Measurements from ENCODE around the gene SH2B2. TPM values are rescaled to one million over a fixed set of nuclear protein-coding genes. Genes with fewer than 3 reads are reported as not detected.

SH2B2 gene
- total and polyA plus RNA-seq, 2 donors (not counting 1 experiment from before 2014, with no cell fraction given), result 0.18 to 2.0 TPM

GRCh38 chr7:102255916-102256315 lies 30.8 kb upstream of the SH2B2 start:
- Histone ChIP-seq H3K36me3 (ENCODE audit: control insufficient read depth, insufficient read depth, low read length) (no peaks in the 10 kb centered on the region), H4K20me1 (ENCODE audit: control insufficient read depth, extremely low read depth, insufficient read depth, low read length) (no peaks in the 10 kb centered on the region), H3K9me3 (ENCODE audit: control insufficient read depth, insufficient read depth, low read depth, low read length) (no peaks in the 10 kb centered on the region), H3K4me2 (ENCODE audit: extremely low read depth, insufficient read depth, low read length) (no peak overlapping the region), H3K4me3 (replicated peaks in 1 of 4; ENCODE audit: control extremely low read depth in 1 of 4, insufficient read depth in 1 of 4, low read depth in 3 of 4, low read length in 4 of 4) (no peak overlapping the region), H3K27ac (ENCODE audit: insufficient read depth, low read length) (no peak overlapping the region), H3K79me2 (ENCODE audit: control insufficient read depth, insufficient read depth, low read length) (no peaks in the 10 kb centered on the region), H3K4me1 (ENCODE audit: control insufficient read depth, extremely low read depth, insufficient read depth, low read length) (no peaks in the 10 kb centered on the region), H3K9ac (ENCODE audit: insufficient read depth, low read length) (no peak overlapping the region), H3K27me3 (ENCODE audit: control insufficient read depth, insufficient read depth, low read length) (no peaks in the 10 kb centered on the region), H2AFZ (ENCODE audit: low read length) (no peak overlapping the region)
- TF ChIP-seq EZH2 (IDR thresholded peaks at IDR 0.05; ENCODE audit: low read length, missing control alignments), result no peak
- TF ChIP-seq, protein P1, sequence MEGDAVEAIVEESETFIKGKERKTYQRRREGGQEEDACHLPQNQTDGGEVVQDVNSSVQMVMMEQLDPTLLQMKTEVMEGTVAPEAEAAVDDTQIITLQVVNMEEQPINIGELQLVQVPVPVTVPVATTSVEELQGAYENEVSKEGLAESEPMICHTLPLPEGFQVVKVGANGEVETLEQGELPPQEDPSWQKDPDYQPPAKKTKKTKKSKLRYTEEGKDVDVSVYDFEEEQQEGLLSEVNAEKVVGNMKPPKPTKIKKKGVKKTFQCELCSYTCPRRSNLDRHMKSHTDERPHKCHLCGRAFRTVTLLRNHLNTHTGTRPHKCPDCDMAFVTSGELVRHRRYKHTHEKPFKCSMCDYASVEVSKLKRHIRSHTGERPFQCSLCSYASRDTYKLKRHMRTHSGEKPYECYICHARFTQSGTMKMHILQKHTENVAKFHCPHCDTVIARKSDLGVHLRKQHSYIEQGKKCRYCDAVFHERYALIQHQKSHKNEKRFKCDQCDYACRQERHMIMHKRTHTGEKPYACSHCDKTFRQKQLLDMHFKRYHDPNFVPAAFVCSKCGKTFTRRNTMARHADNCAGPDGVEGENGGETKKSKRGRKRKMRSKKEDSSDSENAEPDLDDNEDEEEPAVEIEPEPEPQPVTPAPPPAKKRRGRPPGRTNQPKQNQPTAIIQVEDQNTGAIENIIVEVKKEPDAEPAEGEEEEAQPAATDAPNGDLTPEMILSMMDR (conservative IDR thresholded peaks at IDR 0.05 in 1 of 2, IDR thresholded peaks at IDR 0.05 in 1 of 2; ENCODE audit: low read depth in 1 of 2, low read length in 2 of 2), result no peak
- DNase-seq (ENCODE audit: low read depth in 2 of 2), result no peak

DNA sequence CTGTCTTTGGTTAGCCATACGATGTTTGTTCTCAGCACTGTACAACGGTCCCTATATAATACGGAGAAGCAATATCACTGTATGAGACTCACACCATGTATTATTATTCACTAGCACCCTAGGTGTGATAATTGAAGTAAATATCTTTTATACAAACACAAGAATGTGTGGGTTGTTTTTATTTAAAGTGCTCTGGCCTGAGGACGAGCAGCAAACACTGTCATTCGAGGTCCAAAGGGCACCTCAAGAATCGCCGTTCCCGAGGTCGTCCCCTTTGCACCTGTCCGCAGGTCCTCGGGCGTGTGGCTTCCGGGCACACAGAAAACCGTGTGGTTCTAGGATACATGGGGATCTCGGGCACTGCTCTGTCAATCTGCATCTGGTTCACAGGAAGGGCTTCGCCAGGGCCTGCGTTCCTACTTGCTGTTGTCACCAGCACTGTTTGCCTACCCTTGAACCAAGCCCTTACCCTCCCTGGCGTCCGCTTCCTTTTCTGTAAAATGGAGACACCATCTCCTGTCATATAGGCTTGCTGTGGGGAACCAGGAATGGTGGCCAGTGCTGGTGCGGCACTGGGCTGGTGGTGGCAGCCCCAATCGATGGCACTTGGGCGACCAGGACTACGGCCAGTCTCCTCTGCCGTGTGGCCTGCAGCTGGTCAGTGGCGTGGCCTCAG lies 28.5 kb upstream of the SH2B2 start:
- H3K27me3 ChIP-seq (ENCODE audit: control insufficient read depth, insufficient read depth, low read length), result no peaks in the 10 kb centered on the region
- H3K27ac ChIP-seq (ENCODE audit: insufficient read depth, low read length), result no peak overlapping the region
- no peaks in the 10 kb centered on the region for H3K36me3 ChIP-seq (ENCODE audit: control insufficient read depth, insufficient read depth, low read length)
- no peak overlapping the region for H3K9ac ChIP-seq (ENCODE audit: insufficient read depth, low read length)
- no peaks in the 10 kb centered on the region for H3K9me3 ChIP-seq (ENCODE audit: control insufficient read depth, insufficient read depth, low read depth, low read length)
- no peak for DNase-seq (ENCODE audit: low read depth in 2 of 2)
- no peak overlapping the region for H3K4me2 ChIP-seq (ENCODE audit: extremely low read depth, insufficient read depth, low read length)
- no peaks in the 10 kb centered on the region for H3K79me2 ChIP-seq (ENCODE audit: control insufficient read depth, insufficient read depth, low read length)
- TF ChIP-seq EZH2 (IDR thresholded peaks at IDR 0.05; ENCODE audit: low read length, missing control alignments), result no peak
- TF ChIP-seq, protein P1 (conservative IDR thresholded peaks at IDR 0.05 in 1 of 2, IDR thresholded peaks at IDR 0.05 in 1 of 2; ENCODE audit: low read depth in 1 of 2, low read length in 2 of 2), result no peak
- no peak overlapping the region for H3K4me3 ChIP-seq (replicated peaks in 1 of 4; ENCODE audit: control extremely low read depth in 1 of 4, insufficient read depth in 1 of 4, low read depth in 3 of 4, low read length in 4 of 4)
- no peaks in the 10 kb centered on the region for H4K20me1 ChIP-seq (ENCODE audit: control insufficient read depth, extremely low read depth, insufficient read depth, low read length)
- H3K4me1 ChIP-seq (ENCODE audit: control insufficient read depth, extremely low read depth, insufficient read depth, low read length), result no peaks in the 10 kb centered on the region
- no peak overlapping the region for H2AFZ ChIP-seq (ENCODE audit: low read length)

DNA sequence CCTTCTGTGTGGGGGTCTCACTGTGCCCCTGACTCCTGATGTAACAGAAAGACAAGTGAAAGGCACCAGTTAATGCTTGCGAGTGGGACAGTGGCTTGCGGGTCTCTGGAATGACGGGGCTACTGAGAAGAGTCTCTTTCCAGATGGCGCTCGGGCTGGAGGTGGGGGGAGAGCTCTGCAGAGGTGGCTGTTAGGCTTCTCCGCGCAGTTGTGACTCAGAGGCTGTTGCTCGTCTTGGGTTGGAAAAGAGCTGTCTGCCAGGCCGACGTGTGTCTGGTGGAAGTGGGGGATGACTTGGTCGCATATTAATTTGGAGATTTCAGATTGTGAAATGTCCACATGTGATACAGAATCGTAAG lies 27.9 kb upstream of the SH2B2 start:
- H3K79me2 ChIP-seq (ENCODE audit: control insufficient read depth, insufficient read depth, low read length), result no peaks in the 10 kb centered on the region
- no peaks in the 10 kb centered on the region for H3K4me1 ChIP-seq (ENCODE audit: control insufficient read depth, extremely low read depth, insufficient read depth, low read length)
- H3K36me3 ChIP-seq (ENCODE audit: control insufficient read depth, insufficient read depth, low read length), result no peaks in the 10 kb centered on the region
- no peak overlapping the region for H3K27ac ChIP-seq (ENCODE audit: insufficient read depth, low read length)
- H3K9ac ChIP-seq (ENCODE audit: insufficient read depth, low read length), result no peak overlapping the region
- no peaks in the 10 kb centered on the region for H3K27me3 ChIP-seq (ENCODE audit: control insufficient read depth, insufficient read depth, low read length)
- no peaks in the 10 kb centered on the region for H3K9me3 ChIP-seq (ENCODE audit: control insufficient read depth, insufficient read depth, low read depth, low read length)
- peak in 1 of 2 donors; percentile 59 for DNase-seq (ENCODE audit: low read depth in 2 of 2)
- H3K4me2 ChIP-seq (ENCODE audit: extremely low read depth, insufficient read depth, low read length), result no peak overlapping the region
- H3K4me3 ChIP-seq (replicated peaks in 1 of 4; ENCODE audit: control extremely low read depth in 1 of 4, insufficient read depth in 1 of 4, low read depth in 3 of 4, low read length in 4 of 4), result no peak overlapping the region
- no peak for TF ChIP-seq EZH2 (IDR thresholded peaks at IDR 0.05; ENCODE audit: low read length, missing control alignments)
- TF ChIP-seq, protein P1 (conservative IDR thresholded peaks at IDR 0.05 in 1 of 2, IDR thresholded peaks at IDR 0.05 in 1 of 2; ENCODE audit: low read depth in 1 of 2, low read length in 2 of 2), result no peak
- H2AFZ ChIP-seq (ENCODE audit: low read length), result no peak overlapping the region
- H4K20me1 ChIP-seq (ENCODE audit: control insufficient read depth, extremely low read depth, insufficient read depth, low read length), result no peaks in the 10 kb centered on the region

Data from fibroblast of lung (primary cell).